K562 (cell line): Measurements from ENCODE around the gene LRRC61. TPM values are rescaled to one million over a fixed set of nuclear protein-coding genes. Genes with fewer than 3 reads are reported as not detected.

Experiments used
- ATAC-seq: fragments of 200-7000 bp; cut with Tn5 transposase; 3 replicates; pipeline ENCODE4 v1.9.1; 2020; ENCODE audit warnings: moderate library complexity
- BruUV-seq: library from RNA; stranded (reverse); fragments of 400-500 nt; replicated peaks from 2 replicates; lab custom pipeline; 2021; lab: Mats Ljungman, UMichigan
- CTCF ChIA-PET: fragments of 300-600 bp; formaldehyde crosslinking; extraction: SDS; loops from one replicate; lab custom pipeline; 2021; ENCODE audit warnings: low intra/inter-chr PET ratio; lab: Yijun Ruan, JAX
- POLR2A ChIA-PET: fragments of 300-600, 350-650 bp; sonication (Branson Sonifier 250); formaldehyde crosslinking; extraction: SDS; loops from one replicate; lab custom pipeline; 2021; ENCODE audit warnings: antibody characterized with exemption, inconsistent platforms; lab: Yijun Ruan, JAX
- DNase-seq, 4 experiments: peaks; one replicate each; pipeline versions ENCODE4 v3.0.0 to v3.0.0-alpha.2; 2011 to 2018; ENCODE audit warnings: low spot score in 3 of 4, mixed read lengths in 3 of 4; ENCODE audit errors: extremely low read depth in 1 of 4
- FAIRE-seq: peaks from 2 replicates; lab custom pipeline; 2011; peaks lifted over from hg19 to GRCh38; lab: Jason Lieb, UNC
- H2AFZ ChIP-seq: 2 replicates; pipeline ENCODE4 v1.6.0; 2011; ENCODE audit warnings: low read depth, low read length, control low read depth, inconsistent platforms
- H3K27ac ChIP-seq: fragments of 200-600 bp; 3 replicates; pipeline ENCODE4 v1.8.0; 2011; ENCODE audit warnings: low read depth, mild to moderate bottlenecking, control low read depth, inconsistent platforms, low read length, moderate library complexity, mixed read lengths; ENCODE audit errors: extremely low read depth
- H3K27me3 ChIP-seq, 2 experiments: fragments of 300-600 bp in 1 of 2; 2 replicates in 1 of 2; 3 replicates in 1 of 2; pipeline versions ENCODE4 v1.6.0 to v1.8.0; 2011; ENCODE audit warnings: inconsistent platforms in 2 of 2, low read length in 2 of 2, mild to moderate bottlenecking in 1 of 2, mixed read lengths in 1 of 2, moderate library complexity in 1 of 2; ENCODE audit not compliant: control insufficient read depth in 2 of 2, insufficient read depth in 2 of 2
- H3K36me3 ChIP-seq: fragments of 300-600 bp; 3 replicates; pipeline ENCODE4 v1.8.0; 2011; ENCODE audit warnings: mild to moderate bottlenecking, low read length, inconsistent platforms; ENCODE audit not compliant: control insufficient read depth, insufficient read depth
- H3K4me1 ChIP-seq, 2 experiments: fragments of 200-600 bp in 1 of 2; replicated peaks in 1 of 2; 2 replicates in 1 of 2; 3 replicates in 1 of 2; pipeline versions ENCODE4 v1.5.1 to v1.8.0; 2011; ENCODE audit warnings: inconsistent platforms in 2 of 2, low read length in 2 of 2, mild to moderate bottlenecking in 1 of 2, mixed read lengths in 1 of 2, moderate library complexity in 1 of 2; ENCODE audit not compliant: control insufficient read depth in 2 of 2, insufficient read depth in 2 of 2
- H3K4me2 ChIP-seq: 2 replicates; pipeline ENCODE4 v1.6.1; 2011; ENCODE audit warnings: low read length, control low read depth, inconsistent platforms, mixed read lengths; ENCODE audit not compliant: insufficient read depth
- H3K4me3 ChIP-seq: fragments of 200-600 bp; sonication (generic), shearing (Covaris generic); 2 replicates; pipeline ENCODE4 v1.5.1; 2016; ENCODE audit warnings: control low read depth, inconsistent platforms
- H3K79me2 ChIP-seq: fragments of 200-600 bp; 3 replicates; pipeline ENCODE4 v1.8.0; 2011; ENCODE audit warnings: low read length, inconsistent platforms; ENCODE audit not compliant: control insufficient read depth, insufficient read depth
- H3K9ac ChIP-seq, 2 experiments: 2 replicates each; pipeline versions ENCODE4 v1.6.0 to v1.6.1; 2011; ENCODE audit warnings: low read depth in 2 of 2, low read length in 2 of 2, control low read depth in 1 of 2, inconsistent platforms in 1 of 2, mild to moderate bottlenecking in 1 of 2, mixed read lengths in 1 of 2; ENCODE audit not compliant: insufficient read depth in 1 of 2
- H3K9me1 ChIP-seq: one replicate; pipeline ENCODE4 v1.6.0; 2011; ENCODE audit warnings: inconsistent platforms, mild to moderate bottlenecking, low read length, moderate library complexity; ENCODE audit not compliant: control insufficient read depth, insufficient read depth
- H3K9me3 ChIP-seq: replicated peaks from 2 replicates; pipeline ENCODE4 v1.5.1; 2011; ENCODE audit warnings: low read depth, low read length, inconsistent platforms; ENCODE audit not compliant: control insufficient read depth, insufficient read depth
- H4K20me1 ChIP-seq: replicated peaks from 2 replicates; pipeline ENCODE4 v1.6.1; 2011; ENCODE audit warnings: low read length, inconsistent platforms, mixed read lengths; ENCODE audit not compliant: control insufficient read depth, insufficient read depth
- ATF3 ChIP-seq, 2 experiments: fragments of 450-650 bp in 1 of 2; sonication (generic) in 1 of 2; formaldehyde crosslinking in 1 of 2; IDR thresholded peaks in 1 of 2; conservative IDR thresholded peaks in 1 of 2; 2 replicates each; pipeline versions ENCODE4 v1.6.1 to v1.8.1; 2016 to 2023; ENCODE audit warnings: mild to moderate bottlenecking in 2 of 2, moderate library complexity in 2 of 2, inconsistent platforms in 1 of 2, missing genetic modification reagents in 1 of 2
- COPS2 ChIP-seq: fragments of 450-650 bp; conservative IDR thresholded peaks from 2 replicates; pipeline ENCODE4 v1.6.1; 2016; ENCODE audit warnings: mild to moderate bottlenecking, moderate library complexity
- DIDO1 ChIP-seq: fragments of 450-650 bp; IDR thresholded peaks from 2 replicates; pipeline ENCODE4 v1.6.1; 2016; ENCODE audit warnings: low read depth, missing biosample characterization, missing genetic modification characterization
- EGR1 ChIP-seq: fragments of 450-650 bp; conservative IDR thresholded peaks from 2 replicates; pipeline ENCODE4 v1.6.1; 2017; ENCODE audit warnings: mild to moderate bottlenecking
- GATA2 ChIP-seq: sonication (generic); formaldehyde crosslinking; IDR thresholded peaks from 2 replicates; pipeline ENCODE4 v1.4.0; 2020; ENCODE audit warnings: mild to moderate bottlenecking, missing genetic modification reagents
- HDAC3 ChIP-seq: fragments of 450-650 bp; IDR thresholded peaks from 2 replicates; pipeline ENCODE4 v1.6.1; 2018; ENCODE audit warnings: borderline replicate concordance, mild to moderate bottlenecking, moderate library complexity; ENCODE audit not compliant: partially characterized antibody
- MAFG ChIP-seq: fragments of 450-650 bp; conservative IDR thresholded peaks from 2 replicates; pipeline ENCODE4 v1.6.1; 2016; ENCODE audit warnings: missing genetic modification characterization, missing compliant biosample characterization
- MAX ChIP-seq: sonication (generic); formaldehyde crosslinking; IDR thresholded peaks from 2 replicates; pipeline ENCODE4 v1.9.0; 2022; ENCODE audit warnings: mild to moderate bottlenecking, missing genetic modification reagents
- MAZ ChIP-seq, 2 experiments: fragments of 450-650 bp in 1 of 2; sonication (generic) in 1 of 2; formaldehyde crosslinking; IDR thresholded peaks in 1 of 2; conservative IDR thresholded peaks in 1 of 2; 2 replicates each; pipeline versions ENCODE4 v1.4.0 to v1.5.0; 2020; ENCODE audit warnings: mild to moderate bottlenecking in 1 of 2, missing genetic modification reagents in 1 of 2
- NEUROD1 ChIP-seq: fragments of 150-350 bp; IDR thresholded peaks from 2 replicates; pipeline ENCODE4 v1.6.1; 2014; ENCODE audit warnings: borderline replicate concordance, low read length, low read depth; ENCODE audit not compliant: partially characterized antibody
- RBM34 ChIP-seq: fragments of 200-400 bp; formaldehyde crosslinking; IDR thresholded peaks from 2 replicates; pipeline ENCODE4 v1.6.1; 2018; ENCODE audit warnings: low read length, borderline replicate concordance; ENCODE audit not compliant: insufficient read depth
- SAP30 ChIP-seq: fragments of 200-600 bp; sonication (generic); IDR thresholded peaks from 2 replicates; pipeline ENCODE4 v1.6.1; 2012; ENCODE audit warnings: borderline replicate concordance, low read depth, mild to moderate bottlenecking, moderate library complexity, low read length, control low read depth, inconsistent platforms; ENCODE audit not compliant: insufficient read depth, poor library complexity, severe bottlenecking
- SRSF9 ChIP-seq: fragments of 200-400 bp; formaldehyde crosslinking; IDR thresholded peaks from 2 replicates; pipeline ENCODE4 v1.6.1; 2017; ENCODE audit warnings: low read depth, low read length, borderline replicate concordance
- ZBTB34 ChIP-seq: fragments of 250-450 bp; sonication (Bioruptor Pico); IDR thresholded peaks from 2 replicates; pipeline ENCODE4 v1.8.0; 2021; ENCODE audit warnings: mild to moderate bottlenecking, moderate library complexity
- ZKSCAN3 ChIP-seq: fragments of 250-450 bp; sonication (Bioruptor Pico); IDR thresholded peaks from 2 replicates; pipeline ENCODE4 v1.4.0; 2020
- ZNF274 ChIP-seq: IDR thresholded peaks from 2 replicates; pipeline ENCODE4 v1.6.1; 2011; ENCODE audit warnings: low read depth, mild to moderate bottlenecking, low read length, moderate library complexity, borderline replicate concordance
- ZNF41 ChIP-seq: fragments of 250-450 bp; sonication (Bioruptor Pico); conservative IDR thresholded peaks from 2 replicates; pipeline ENCODE4 v1.4.0; 2020; ENCODE audit warnings: mild to moderate bottlenecking
- WGBS: fragments of 100-300 bp; shearing (Covaris generic); methylation state at CpG from one replicate; pipeline ENCODE4 v1.1.6; 2016; ENCODE audit warnings: low coverage, mixed read lengths; ENCODE audit not compliant: insufficient coverage; ENCODE audit errors: missing lambda C conversion rate; 5-methylcytosine and 5-hydroxymethylcytosine counted together
- in situ Hi-C: fragments of 300-500 bp; cut with MboI; formaldehyde crosslinking; loops from 4 replicates; pipeline ENCODE4 v1.15.0; 2018; ENCODE audit warnings: inconsistent platforms, mixed read lengths
- intact Hi-C: fragments of 100-400 bp; cut with micrococcal nuclease; formaldehyde crosslinking; loops from 2 replicates; pipeline ENCODE4 v1.14.2; 2022
- polyA plus RNA-seq, 8 experiments: library from polyadenylated mRNA; depleted of rRNA in 4 of 8; stranded (reverse) in 5 of 8; unstranded in 3 of 8; fragments of >200 nt; fragmentation: Nextera tagmentation in 2 of 8; fragmentation: Illumina TruSeq in 1 of 8; extraction: Ambion mirVana in 2 of 8; extraction: Trizol in 1 of 8; gene quantifications; 2 replicates each; pipeline versions ENCODE4 v1.2.1 to v1.2.3, GENCODE V29; 2011 to 2014; ENCODE audit warnings: inconsistent platforms in 1 of 8, missing spikeins in 1 of 8
- total RNA-seq, 7 experiments: library from RNA; depleted of rRNA in 6 of 7; stranded (reverse); fragments of >200 nt in 6 of 7; fragmentation: Illumina TruSeq in 2 of 7; extraction: Trizol in 2 of 7; gene quantifications; 2 replicates each; pipeline versions ENCODE4 v1.2.1 to v1.2.3, GENCODE V29; 2011 to 2021; ENCODE audit warnings: low replicate concordance in 1 of 7

The LRRC61 gene
- total and polyA plus RNA-seq, 9 of the 15 experiments (the other 6 are each of a cell fraction or from before 2014, with no cell fraction given): 1.3 to 55.2 (median 35.2) TPM

- TF ChIP-seq EGR1 (no peak), MAFG (tag) (no peak), GATA2 (no peak), ZNF41 (no peak), DIDO1 (tag) (no peak), MAZ (CRISPR knock-in tag; conservative IDR thresholded peaks at IDR 0.05 in 1 of 2, IDR thresholded peaks at IDR 0.05 in 1 of 2) (no peak), ZKSCAN3 (no peak), SAP30 (no peak), SRSF9 (no peak), COPS2 (no peak), ATF3 (IDR thresholded peaks at IDR 0.05) (no peak), ATF3 (CRISPR knock-in tag; conservative IDR thresholded peaks at IDR 0.05) (no peak), HDAC3 (no peak), ZBTB34 (CRISPR knock-in tag) (no peak), NEUROD1 (no peak), RBM34 (no peak), ZNF274 (no peak), MAX (CRISPR knock-in tag) (no peak)
- BruUV-seq: no TSS peak
These were observed 11.0 kb downstream of the LRRC61 start for GRCh38 chr7:150334108-150334507.

More at GRCh38 chr7:150334108-150334507, 11.0 kb downstream of the LRRC61 start:
- Histone ChIP-seq H3K4me3 (no peak overlapping the region), H4K20me1 (peaks cover 4% of the 10 kb centered on the region; the same call in 1 of the 2 replicates), H3K27ac (no peak overlapping the region), H3K4me2 (no peak overlapping the region), H2AFZ (no peak overlapping the region), H3K79me2 (no peaks in the 10 kb centered on the region), H3K4me1 (peaks cover 0 to 31% of the 10 kb centered on the region in 2 experiments; a peak in 2 of 5 replicates), H3K36me3 (peaks cover 69% of the 10 kb centered on the region; the same call in 2 of the 3 replicates), H3K9ac (peak overlapping the region in 1 of 2 experiments; percentile 7; a peak in 1 of 4 replicates), H3K27me3 (no peaks in the 10 kb centered on the region), H3K9me1 (peaks cover 6% of the 10 kb centered on the region), H3K9me3 (no peaks in the 10 kb centered on the region)
- 61% methylated on average over 8 of the region's 8 CpGs for WGBS
- FAIRE-seq (no peak), ATAC-seq (no peak), DNase-seq (peak in 2 of 4 experiments; percentile 9 to 12)
- ChIA-PET POLR2A (interaction anchor here (1.6 to 2.0 kb wide), 2 partner anchors 8 to 12 kb away, joined by 4 to 13 read pairs; no protein-coding TSS in a partner anchor), CTCF (interaction anchor here (0.6 kb wide), 1 partner anchor 51 kb away, joined by 3 read pairs; no protein-coding TSS in a partner anchor)
- intact Hi-C loops (no loop called here), in situ Hi-C loops (no loop called here)
